GM18505 (cell line): Measurements from ENCODE around the gene HRAS.

Experiments used
- ATAC-seq: cut with Tn5 transposase; IDR thresholded peaks from one replicate; pipeline ENCODE4 v1.9.1; 2021; ENCODE audit not compliant: unreplicated experiment
- POLR2A ChIP-seq: IDR thresholded peaks from 4 replicates; pipeline ENCODE4 v1.6.1; 2011; ENCODE audit warnings: borderline replicate concordance; ENCODE audit not compliant: insufficient read depth, insufficient read length; ENCODE audit errors: extremely low read depth

Gene HRAS

DNA sequence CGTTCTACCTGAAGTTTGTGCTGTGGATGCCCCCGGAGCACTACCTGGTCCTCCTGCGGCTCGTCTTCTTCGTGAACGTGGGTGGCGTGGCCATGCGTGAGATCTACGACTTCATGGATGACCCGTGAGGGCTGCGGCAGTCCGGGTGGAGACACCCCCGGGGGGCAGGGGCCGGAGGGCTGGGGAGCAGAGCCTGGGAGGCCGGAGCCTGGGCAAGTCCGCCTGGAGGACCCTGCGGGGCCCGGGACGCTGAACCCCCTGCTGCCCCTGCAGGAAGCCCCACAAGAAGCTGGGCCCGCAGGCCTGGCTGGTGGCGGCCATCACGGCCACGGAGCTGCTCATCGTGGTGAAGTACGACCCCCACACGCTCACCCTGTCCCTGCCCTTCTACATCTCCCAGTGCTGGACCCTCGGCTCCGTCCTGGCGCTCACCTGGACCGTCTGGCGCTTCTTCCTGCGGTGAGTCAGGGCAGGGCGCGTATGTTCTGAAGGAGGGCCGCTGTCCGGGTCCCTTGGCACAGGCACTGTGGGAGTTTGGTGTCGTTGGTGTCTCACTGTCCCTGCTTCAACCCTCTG, 45.7 kb downstream of the HRAS start:
- no peak for ATAC-seq

DNA sequence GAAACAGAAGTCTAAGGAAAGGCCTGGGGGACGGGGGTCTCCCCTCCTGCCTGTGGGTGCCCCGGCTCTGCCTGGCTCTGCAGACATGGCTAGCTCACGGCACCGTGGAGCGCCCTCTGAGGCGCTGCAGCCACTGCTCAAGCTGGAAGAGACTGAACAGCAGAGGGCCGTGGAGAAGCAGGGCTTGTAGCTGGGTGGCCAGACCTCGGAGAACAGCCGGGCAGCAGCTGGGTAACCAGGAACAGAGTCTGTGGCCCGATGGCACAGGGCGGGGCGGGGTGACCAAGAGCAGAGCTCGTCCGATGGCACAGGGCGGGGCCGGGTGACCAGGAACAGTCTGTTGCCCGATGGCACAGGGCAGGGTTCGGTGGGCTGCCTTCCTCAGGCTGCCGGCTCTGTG, 46.4 kb downstream of the HRAS start:
- ATAC-seq = no peak
- no peak for TF ChIP-seq POLR2A

More for the DNA sequence above, 45.7 kb downstream of the HRAS start:
- TF ChIP-seq POLR2A = no peak

DNA sequence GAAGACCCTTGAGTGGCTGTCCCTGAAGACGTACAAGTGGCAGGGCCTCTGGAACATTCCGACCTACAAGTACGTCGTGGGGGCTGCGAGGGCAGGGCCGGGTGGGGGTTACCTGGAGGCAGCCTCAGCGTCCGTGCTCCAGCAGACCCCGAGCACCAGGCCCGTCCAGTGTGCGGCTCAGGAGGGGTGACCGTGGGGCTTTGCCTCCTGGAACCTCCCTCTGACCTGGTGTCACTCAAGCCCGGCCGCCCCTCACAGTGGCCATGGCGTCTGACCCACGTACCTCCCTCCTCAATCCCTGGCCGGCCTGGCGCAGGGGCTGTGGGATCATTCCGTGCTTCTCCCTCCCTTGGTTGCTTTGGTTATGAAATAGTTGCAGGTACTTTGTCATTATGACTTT, 46.8 kb downstream of the HRAS start:
- no peak for TF ChIP-seq POLR2A
- ATAC-seq = no peak

DNA sequence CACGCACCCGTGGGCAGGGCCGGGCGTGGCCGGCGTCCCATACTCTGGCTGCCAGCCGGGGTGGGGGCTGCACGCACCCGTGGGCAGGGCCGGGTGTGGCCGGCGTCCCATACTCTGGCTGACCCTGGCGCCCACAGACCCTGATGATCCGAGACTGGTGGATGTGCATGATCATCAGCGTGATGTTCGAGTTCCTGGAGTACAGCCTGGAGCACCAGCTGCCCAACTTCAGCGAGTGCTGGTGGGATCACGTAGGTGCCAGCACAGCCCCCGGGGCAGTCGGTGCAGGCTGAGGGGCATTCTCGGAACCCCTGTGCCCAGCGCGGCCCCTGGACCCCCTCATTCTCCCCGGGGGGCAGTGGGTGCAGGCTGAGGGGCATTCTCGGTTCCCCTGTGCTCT, 47.3 kb downstream of the HRAS start:
- ATAC-seq = no peak
- no peak for TF ChIP-seq POLR2A

DNA sequence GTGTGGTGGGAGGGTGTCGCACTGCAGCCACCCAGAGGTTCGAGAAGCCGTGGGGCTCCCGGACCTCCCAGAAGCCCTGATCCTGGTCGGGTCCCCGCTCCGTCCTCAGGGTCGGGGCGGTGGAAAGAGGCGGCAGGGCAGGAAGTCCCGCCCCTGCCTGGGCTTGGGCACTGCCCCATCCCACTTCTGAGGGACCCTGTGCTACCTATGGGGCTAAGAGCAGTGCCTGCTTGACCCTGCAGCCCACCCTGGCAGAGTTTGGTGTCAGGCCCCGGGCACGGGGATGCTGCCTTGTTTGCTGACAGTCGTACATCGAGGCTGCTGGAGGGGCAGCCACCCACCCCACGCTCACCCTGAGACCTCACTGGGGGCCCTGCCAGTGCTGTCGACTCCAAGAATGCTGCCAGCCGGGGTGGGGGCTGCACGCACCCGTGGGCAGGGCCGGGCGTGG, 47.8 kb downstream of the HRAS start:
- TF ChIP-seq POLR2A = no peak
- no peak for ATAC-seq

DNA sequence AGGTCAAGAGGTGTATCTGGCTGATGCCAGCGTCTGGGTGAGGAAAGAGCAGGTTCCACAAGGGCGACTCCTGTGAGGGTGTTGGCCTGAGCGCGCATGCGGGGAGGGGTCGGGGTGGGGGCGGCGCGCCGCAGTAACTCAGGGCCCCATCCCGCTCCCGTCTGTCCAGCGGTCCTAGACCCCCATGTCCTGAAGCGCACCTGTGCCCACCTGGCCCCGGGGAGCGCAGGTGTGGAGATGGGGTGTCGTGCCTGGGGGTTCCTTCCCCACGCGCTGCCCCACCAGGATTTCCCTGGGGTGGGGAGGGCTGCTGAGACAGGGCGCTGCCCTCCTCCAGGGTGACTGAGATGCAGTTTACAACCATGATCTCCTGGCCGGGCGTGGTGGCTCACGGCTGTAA, 49.2 kb downstream of the HRAS start:
- no peak for TF ChIP-seq POLR2A
- ATAC-seq = no peak

DNA sequence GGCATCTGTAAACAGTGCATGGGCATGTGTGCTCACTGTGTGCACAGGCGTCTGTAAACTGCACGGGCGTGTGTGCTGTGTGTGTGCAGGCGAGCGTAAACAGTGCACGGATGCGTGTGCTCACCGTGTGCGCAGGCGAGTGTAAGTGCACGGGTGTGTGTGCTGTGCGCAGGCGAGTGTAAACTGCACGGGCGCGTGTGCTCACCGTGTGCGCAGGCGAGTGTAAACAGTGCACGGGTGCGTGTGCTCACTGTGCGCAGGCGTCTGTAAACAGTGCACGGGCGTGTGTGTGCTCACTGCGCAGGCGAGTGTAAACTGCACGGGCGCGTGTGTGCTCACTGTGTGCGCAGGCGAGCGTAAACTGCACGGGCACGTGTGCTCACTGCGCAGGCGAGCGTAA, 50.8 kb downstream of the HRAS start:
- ATAC-seq = no peak
- TF ChIP-seq POLR2A = no peak
